T-helper 2 cell (primary cell): ENCODE results near the gene GOLGB1.
A peak's percentile ranks its signal among the peaks of the same experiment; 100 is the strongest.
"Not testable (repeated sequence)": the region's sequence is repeated elsewhere in the genome, so short reads cannot be mapped to it uniquely, and the experiment has no call there.

Source experiments
- DNase-seq, 5 experiments: peaks; one replicate each; pipeline versions ENCODE4 v3.0.0 to v3.0.0-alpha.2; 2012 to 2022

GOLGB1 gene

GRCh38 chr3:121739902-121740301 lies 9.6 kb downstream of the GOLGB1 start:
- peak in 1 of 5 experiments; percentile 35 for DNase-seq

GRCh38 chr3:121737644-121738043 lies 11.9 kb downstream of the GOLGB1 start:
- no peak for DNase-seq

GRCh38 chr3:121736112-121736511 lies 13.4 kb downstream of the GOLGB1 start:
- DNase-seq, result peak in 1 of 5 experiments; percentile 77

GRCh38 chr3:121735047-121735696 lies 14.4 kb downstream of the GOLGB1 start:
- peak in 1 of 5 experiments; percentile 83 for DNase-seq

GRCh38 chr3:121730940-121731687 lies 18.4 kb downstream of the GOLGB1 start:
- DNase-seq, result no peak

GRCh38 chr3:121724130-121724529 lies 25.4 kb downstream of the GOLGB1 start:
- DNase-seq, result peak in 1 of 5 experiments; percentile 21

- DNase-seq, result no peak
Measured at GRCh38 chr3:121723485-121723884, 26.1 kb downstream of the GOLGB1 start.

GRCh38 chr3:121722411-121722810 lies 27.1 kb downstream of the GOLGB1 start:
- DNase-seq, result no peak

GRCh38 chr3:121720163-121720562 lies 29.4 kb downstream of the GOLGB1 start:
- no peak for DNase-seq

GRCh38 chr3:121719423-121719822 lies 30.1 kb downstream of the GOLGB1 start:
- no peak for DNase-seq

GRCh38 chr3:121718205-121718846 lies 31.2 kb downstream of the GOLGB1 start:
- peak in 2 of 5 experiments; percentile 18 to 64 for DNase-seq

GRCh38 chr3:121710347-121710746 lies 39.2 kb downstream of the GOLGB1 start:
- no peak for DNase-seq

GRCh38 chr3:121707531-121708273 lies 41.8 kb downstream of the GOLGB1 start:
- DNase-seq, result no peak

- no peak for DNase-seq
Measured at GRCh38 chr3:121705541-121705940, 44.0 kb downstream of the GOLGB1 start.

GRCh38 chr3:121703973-121704372 lies 45.6 kb downstream of the GOLGB1 start:
- no peak for DNase-seq

- DNase-seq, result no peak
Measured at GRCh38 chr3:121698901-121699300, 50.6 kb downstream of the GOLGB1 start.

- no peak for DNase-seq
Measured at GRCh38 chr3:121698476-121698875, 51.1 kb downstream of the GOLGB1 start.

- DNase-seq, result no peak
Measured at GRCh38 chr3:121696186-121696585, 53.4 kb downstream of the GOLGB1 start.

- DNase-seq, result no peak
Measured at GRCh38 chr3:121692010-121692699, 57.4 kb downstream of the GOLGB1 start.

GRCh38 chr3:121690777-121691405 lies 58.6 kb downstream of the GOLGB1 start:
- peak in 1 of 5 experiments; percentile 71 for DNase-seq

GRCh38 chr3:121688747-121689146 lies 60.8 kb downstream of the GOLGB1 start:
- not testable (repeated sequence) for DNase-seq

GRCh38 chr3:121681792-121682191 lies 67.7 kb downstream of the GOLGB1 start:
- peak in 1 of 5 experiments; percentile 21 for DNase-seq
